Jurkat, Clone E6-1 (cell line): ENCODE data around the gene OR5AN1. TPM values are rescaled to one million over a fixed set of nuclear protein-coding genes. Genes with fewer than 3 reads are reported as not detected.
A peak's percentile ranks its signal among the peaks of the same experiment; 100 is the strongest.
"Not testable (repeated sequence)": the region's sequence is repeated elsewhere in the genome, so short reads cannot be mapped to it uniquely, and the experiment has no call there.

Experiments
- DNase-seq: peaks from one replicate; pipeline ENCODE4 v3.0.0-alpha.2; 2011; ENCODE audit warnings: low read depth, low spot score
- H3K4me3 ChIP-seq: 2 replicates; pipeline ENCODE4 v1.5.1; 2011; ENCODE audit warnings: mild to moderate bottlenecking, low read length, control low read depth, moderate library complexity
- polyA plus RNA-seq: library from polyadenylated mRNA; unstranded; fragments of >200 nt; gene quantifications from one replicate; pipeline ENCODE4 v1.2.1, GENCODE V29; 2012; ENCODE audit warnings: missing spikeins; ENCODE audit not compliant: insufficient read length, insufficient read depth

Gene OR5AN1, protein sequence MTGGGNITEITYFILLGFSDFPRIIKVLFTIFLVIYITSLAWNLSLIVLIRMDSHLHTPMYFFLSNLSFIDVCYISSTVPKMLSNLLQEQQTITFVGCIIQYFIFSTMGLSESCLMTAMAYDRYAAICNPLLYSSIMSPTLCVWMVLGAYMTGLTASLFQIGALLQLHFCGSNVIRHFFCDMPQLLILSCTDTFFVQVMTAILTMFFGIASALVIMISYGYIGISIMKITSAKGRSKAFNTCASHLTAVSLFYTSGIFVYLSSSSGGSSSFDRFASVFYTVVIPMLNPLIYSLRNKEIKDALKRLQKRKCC
- polyA plus RNA-seq = not detected

DNA sequence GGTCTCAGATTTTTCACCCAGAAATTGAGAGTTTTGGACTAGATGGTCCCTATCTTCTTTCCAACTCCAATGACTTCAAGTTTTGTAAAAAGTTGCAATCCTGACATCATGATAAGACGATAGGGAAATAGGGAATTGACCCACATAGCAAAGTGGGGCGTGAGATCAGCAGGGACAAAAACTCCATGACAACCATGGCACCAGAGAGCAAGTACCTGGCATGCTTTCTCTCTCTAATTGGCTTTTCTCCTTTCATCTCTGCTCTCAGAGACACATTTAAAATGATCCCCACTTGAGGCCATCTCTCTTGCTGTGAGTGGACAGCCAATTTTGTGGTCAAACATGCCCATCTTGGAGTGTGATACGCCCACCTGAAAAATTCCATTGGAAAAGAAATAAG lies at the start of gene OR5AN1:
TSS of gene OR5AN1 (plus strand) at position 301 of the 400 bp plus-strand sequence. CDS start 5,564 bp downstream, outside the sequence.
- no peak within 1 kb of the TSS for H3K4me3 ChIP-seq
- DNase-seq = no peak

DNA sequence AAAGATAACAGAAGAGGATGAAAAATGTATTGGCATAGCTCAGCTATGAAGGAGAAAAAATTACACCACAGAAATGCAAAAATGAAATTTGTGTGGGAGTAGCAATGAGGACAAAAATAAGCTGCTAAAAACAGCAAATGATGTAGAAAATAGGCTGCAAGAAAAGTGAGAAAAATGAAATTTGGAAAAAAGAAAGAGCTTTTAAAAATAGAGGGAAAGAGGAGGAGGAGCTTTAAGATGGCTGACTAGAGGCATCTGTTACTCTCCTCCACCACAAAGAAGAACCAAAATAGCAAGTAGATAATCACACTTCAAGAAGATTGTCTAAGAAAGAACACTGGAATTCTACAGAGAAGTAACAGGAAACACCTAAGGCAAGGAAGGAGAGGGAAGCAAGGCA lies 23.7 kb upstream of the OR5AN1 start:
- DNase-seq = no peak
- H3K4me3 ChIP-seq = no peak overlapping the region

DNA sequence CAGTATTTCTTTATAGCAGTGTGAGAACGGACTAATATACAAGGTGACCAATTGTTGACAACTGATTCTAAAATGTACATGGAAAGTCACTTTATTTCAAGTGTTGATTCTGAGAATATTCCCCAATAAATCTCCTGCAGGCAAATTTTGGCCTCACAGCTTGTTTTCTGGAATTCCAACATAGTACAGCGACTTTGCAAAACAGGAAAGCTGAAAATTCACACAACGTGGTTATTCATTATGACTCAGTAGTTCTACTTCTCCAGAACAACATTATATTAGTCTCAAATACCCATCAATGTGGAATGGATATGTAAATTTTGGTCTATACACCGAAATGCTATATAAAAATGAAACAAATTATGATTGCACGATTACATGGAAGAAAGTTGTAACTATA lies 22.5 kb upstream of the OR5AN1 start:
- no peak overlapping the region for H3K4me3 ChIP-seq

DNA sequence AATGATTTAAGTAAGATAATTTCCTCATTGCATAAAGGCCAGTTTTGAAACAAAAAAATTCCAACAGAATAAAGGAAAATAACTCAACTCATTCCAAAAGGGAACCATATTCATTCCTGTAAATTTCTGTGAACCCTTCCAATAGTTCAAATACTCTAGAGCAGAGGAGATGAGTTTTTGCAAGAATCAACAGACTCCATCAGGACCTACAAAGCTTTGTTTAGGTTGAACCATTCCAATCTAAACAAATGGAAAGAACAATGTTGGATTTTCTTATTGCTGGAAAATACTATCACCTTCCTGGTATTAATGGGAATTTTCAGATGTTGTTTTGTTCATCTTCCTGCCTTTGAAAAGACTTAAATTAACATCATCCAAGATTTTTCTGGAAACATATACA lies 21.8 kb upstream of the OR5AN1 start:
- no peak for DNase-seq
- no peak overlapping the region for H3K4me3 ChIP-seq

More for the DNA sequence above, 22.5 kb upstream of the OR5AN1 start:
- DNase-seq = no peak

DNA sequence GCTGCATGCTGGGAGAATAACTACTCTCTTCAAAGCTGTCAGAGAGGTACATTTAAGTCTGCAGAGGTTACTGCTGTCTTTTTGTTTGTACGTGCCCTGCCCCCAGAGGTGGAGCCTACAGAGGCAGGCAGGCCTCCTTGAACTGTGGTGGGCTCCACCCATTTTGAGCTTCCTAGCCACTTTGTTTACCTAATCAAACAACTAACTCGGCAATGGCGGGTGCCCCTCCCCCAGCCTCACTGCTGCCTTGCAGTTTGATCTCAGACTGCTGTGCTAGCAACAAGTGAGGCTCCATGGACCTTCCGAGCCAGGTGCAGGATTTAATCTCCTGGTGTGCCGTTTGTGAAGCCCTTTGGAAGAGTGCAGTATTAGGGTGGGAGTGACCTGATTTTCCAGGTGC lies 9.0 kb upstream of the OR5AN1 start:
- H3K4me3 ChIP-seq = not testable (repeated sequence)
- peak; percentile 8 for DNase-seq

DNA sequence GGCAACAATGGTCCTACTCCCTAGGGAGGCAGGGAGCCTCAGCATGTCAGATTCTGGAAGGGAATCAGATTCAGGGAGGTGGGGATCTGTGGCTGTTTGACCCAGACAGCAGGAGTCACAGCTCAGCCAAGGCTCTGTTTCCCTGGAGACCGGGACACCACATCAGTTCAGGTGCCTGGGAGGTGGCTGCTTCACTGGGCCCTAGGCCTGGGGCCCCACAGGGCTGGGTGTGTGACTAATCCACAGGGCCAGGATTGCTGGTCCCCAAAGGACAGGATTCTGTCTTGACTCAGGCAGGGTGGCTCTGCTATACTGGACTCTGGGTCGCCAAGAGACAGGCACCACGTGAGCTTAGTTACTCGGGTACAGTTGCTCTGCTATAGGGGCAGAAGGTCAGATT lies 3.5 kb upstream of the OR5AN1 start:
- H3K4me3 ChIP-seq = no peak overlapping the region
- DNase-seq = no peak

DNA sequence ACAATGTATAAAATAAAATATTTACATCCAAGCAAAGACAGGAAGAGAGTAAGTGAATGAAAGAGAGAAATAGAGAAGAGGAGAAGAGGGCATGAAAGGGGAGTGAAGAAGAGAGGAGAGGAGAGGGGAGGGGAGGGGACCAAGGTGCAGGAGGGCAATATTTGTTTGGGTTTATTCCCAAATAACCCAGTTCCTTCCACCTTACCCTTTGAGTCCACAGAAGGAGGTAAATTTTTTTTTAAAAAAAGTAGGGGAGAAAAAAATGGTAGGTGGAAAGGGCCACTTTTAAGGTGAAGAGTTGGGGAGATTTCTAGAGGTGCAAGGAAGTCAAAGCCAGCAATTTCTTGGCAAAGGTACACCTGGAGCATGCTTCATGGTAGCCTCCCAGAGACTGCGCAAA lies 2.1 kb upstream of the OR5AN1 start:
- H3K4me3 ChIP-seq = no peak overlapping the region
- no peak for DNase-seq

DNA sequence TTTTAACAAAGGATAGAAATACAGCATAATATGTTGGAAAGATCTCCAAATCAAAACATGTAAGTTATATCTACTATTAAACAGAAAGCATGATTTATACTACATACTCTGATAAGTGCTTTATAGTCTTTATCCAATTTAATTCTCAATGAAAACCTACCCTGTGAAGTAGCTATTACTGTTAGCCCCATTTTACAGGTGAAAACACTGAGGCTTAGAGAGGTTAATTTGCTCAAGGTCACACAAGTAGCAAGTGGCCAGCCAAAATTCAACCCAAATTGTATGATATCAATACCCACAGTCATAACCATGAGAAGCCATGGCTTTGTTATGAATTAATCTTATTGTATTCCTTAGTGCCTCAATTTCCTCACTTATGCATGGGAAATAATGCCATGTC lies 675 bp upstream of the OR5AN1 start:
- no peak overlapping the region for H3K4me3 ChIP-seq
- DNase-seq = no peak

DNA sequence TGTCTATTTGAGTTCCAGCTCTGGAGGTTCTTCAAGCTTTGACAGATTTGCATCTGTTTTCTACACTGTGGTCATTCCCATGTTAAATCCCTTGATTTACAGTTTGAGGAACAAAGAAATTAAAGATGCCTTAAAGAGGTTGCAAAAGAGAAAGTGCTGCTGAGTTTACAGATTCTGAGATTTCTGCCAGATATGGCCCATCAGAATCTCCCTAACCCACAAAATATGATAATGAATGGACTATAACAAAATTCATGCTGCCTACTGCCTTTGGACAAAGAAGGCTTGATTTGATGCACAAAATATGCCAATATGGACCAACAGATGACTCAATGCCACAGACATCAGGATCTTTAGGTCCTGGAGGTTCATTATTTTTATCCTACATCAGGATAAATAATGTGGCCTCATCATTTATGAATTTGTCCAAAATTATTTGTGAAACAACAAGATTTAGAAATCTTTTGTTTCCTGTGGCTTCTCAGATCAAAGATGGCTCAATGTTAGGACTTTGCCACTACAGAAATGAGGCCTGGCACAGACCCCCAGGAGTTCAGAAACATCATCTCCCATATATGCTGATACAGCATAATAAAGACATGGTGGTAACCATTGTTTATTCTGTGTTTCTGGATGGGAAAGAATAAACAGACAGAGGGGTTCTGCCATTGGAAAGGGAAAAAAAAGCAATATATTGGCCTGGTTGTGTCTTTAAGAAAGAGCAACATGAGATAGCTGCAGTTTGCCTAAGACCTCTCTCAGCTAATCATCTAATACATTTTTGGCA lies 6.7 kb downstream of the OR5AN1 start:
- DNase-seq = no peak

DNA sequence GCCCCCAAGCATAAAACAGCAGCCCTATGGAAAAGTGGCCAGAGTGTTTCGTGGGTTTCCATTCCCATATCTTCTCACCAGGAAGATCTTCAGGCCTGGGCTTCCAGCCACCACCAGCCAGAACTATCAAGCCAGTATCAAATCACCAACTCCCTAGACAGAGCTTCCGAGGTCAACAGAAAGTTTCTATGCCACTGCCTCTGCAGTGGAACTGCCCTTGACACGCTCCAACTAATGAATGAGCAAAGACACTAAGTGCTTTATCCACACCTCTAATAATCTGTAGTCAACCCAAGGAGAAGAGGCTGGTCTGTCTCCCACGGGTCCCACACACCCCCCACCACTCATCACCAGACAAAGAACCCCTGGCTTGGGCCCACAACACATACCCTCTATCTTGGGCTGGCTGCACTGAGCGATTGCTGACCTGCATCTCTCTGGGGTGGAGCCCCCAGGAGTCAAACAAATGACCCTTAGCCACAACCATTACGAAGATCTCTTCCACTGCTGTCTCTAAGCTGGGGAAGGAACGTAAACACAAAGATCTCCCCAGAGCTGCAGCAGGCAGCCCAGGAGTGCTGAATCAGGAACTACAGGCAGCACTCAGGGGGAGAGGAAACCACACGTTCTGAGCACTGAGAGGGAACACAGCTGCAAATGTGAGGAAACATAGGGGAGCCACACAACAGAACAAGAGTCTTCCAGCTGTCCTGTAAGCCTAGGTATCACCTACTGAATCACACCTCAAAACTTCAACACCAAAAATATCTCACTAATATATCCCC lies 9.7 kb downstream of the OR5AN1 start:
- peak; percentile 52 for DNase-seq
- H3K4me3 ChIP-seq = no peak overlapping the region

More for the DNA sequence above, 6.7 kb downstream of the OR5AN1 start:
- H3K4me3 ChIP-seq = no peak overlapping the region

DNA sequence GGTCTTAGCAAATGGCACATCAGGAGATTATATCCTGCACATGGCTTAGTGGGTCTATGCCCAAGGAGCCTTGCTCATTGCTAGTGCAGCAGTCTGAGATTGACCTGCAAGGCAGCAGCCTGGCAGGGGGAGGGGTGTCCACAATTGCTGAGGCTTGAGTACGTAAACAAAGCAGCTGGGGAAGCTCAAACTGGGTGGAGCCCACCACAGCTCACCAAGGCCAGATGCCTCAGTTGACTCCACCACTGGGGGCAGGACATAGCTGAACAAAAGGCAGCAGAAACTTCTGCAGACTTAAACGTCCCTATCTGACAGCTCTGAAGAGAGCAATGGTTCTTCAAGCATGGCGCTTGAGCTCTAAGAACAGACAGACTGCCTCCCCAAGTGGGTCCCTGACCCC lies 13.6 kb downstream of the OR5AN1 start:
- H3K4me3 ChIP-seq, DNase-seq: not testable (repeated sequence)

DNA sequence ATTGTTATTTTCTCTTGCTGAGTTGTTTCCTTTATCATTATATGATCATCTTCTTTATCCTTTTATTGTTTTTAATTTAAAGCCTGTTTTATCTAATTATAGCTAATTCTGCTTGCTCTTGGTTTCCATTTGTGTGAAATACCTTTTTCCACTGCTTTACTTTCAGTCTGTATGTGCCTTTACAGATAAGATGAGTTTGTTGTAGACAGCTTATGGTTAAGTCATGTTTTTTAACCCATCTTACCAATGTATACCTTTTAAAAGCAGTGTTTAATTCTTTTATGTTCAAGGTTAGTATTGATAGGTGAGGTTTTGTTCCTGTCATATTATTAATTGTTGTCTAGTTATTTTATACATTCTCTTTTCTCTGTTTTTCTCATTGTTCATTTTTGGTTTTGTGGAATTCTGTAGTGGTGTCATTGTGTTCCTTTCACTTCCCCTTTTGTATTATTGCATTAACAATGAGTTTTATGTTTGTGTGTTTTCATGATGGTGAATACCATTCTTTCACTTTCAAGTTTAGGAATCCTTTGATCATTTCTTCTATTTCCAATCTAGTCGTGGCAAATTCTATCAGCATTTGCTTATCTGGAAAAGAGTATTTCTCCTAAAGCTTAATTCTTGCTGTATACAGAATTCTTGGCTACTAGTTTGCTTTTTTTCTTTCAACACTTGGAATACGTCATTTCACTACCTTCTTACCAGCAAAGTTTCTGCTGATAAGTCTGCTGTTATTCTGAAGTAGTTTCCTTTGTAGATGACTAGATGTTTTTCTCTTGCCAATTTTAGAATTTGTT lies 21.8 kb downstream of the OR5AN1 start:
- H3K4me3 ChIP-seq = no peak overlapping the region

DNA sequence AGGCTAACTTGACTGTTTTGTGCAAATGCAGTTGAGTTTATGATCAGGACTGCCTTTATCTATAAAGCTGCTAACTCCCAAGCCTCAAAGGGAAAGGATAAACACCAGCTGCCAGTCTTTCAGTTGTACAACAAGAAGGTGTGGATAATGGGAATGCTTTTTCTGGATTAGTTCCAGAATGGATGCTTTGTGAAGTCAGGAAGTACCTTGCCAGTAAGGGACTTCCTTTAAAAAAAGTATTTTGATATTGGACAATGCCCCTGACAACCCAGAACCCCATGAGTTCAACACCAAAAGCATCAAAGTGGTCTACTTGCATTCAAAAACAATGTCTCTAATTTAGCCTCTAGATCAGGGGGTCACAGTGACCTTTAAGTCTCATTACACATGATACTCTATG lies 35.5 kb downstream of the OR5AN1 start:
- DNase-seq = no peak
- no peak overlapping the region for H3K4me3 ChIP-seq

More for the DNA sequence above, 21.8 kb downstream of the OR5AN1 start:
- no peak for DNase-seq

DNA sequence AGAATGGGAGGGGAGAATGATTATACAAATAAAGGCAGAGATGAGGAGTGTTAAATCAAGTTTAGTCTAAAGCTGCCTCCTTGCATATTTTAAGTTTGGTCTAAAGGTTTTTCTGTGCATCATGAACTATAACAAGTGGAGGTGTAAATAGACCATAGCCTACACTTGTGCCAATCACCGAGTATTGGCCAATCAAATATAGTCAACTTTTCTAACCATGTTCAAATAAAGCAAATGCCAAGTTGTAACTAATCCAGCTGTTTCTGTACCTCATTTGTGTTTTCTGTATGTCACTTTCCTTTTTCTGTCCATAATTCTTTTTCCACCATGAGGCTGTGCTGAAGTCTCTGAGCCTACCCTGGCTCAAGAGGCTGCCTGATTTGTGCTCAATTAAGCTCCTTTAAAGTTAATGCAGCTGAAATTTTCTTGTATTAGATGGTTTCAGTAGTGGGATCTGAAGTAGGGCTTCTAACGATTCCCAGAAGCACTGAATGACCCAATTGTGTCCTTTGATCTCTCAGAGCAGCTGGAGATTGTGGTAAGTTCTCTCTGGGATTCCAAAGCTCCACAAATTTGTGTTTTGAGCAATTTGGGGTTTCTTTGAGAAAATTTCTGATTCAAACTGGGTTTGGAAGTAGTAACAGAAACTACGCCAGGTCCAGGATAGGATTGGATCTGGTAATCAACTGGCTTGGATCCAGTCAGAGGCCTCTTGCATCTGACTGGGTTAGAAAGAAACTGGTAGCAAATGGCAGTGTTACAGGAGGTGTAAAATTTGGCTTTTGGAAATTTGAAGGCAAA lies 42.0 kb downstream of the OR5AN1 start:
- no peak overlapping the region for H3K4me3 ChIP-seq
- DNase-seq = no peak

DNA sequence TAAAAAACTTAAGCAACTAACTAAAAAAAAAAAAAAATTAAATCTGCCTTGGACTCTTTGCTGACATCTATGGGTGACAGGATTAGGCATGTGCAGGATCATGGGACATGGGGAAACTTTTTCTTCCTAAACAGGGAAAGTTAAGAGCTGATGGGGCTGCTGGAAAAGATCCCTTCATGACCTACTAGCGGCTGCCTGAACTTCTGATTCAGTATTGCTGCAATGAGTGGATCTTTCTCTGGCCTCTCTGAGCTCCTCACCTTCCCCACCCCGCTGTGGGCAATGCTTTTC lies 42.5 kb downstream of the OR5AN1 start:
- DNase-seq = no peak
- H3K4me3 ChIP-seq = no peak overlapping the region

DNA sequence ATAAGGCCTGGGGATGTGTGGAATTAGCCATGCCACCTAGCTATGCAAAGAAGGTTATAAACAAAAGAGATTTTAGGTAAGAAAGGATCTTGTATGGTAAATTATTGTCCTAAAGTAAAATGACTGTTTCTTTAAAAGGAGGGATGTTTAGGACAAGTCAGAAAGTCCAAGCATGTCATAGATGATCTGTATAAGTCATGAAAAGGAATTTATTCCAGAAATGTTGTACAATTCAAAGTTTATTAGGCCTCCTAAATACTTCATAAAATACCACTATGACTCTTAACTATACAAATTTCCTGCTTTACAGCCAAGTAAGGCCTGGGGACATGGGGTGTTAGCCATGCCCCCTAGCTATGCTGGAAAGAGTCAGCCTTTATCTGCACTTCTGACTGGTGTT lies 44.9 kb downstream of the OR5AN1 start:
- H3K4me3 ChIP-seq = no peak overlapping the region
- DNase-seq = no peak

DNA sequence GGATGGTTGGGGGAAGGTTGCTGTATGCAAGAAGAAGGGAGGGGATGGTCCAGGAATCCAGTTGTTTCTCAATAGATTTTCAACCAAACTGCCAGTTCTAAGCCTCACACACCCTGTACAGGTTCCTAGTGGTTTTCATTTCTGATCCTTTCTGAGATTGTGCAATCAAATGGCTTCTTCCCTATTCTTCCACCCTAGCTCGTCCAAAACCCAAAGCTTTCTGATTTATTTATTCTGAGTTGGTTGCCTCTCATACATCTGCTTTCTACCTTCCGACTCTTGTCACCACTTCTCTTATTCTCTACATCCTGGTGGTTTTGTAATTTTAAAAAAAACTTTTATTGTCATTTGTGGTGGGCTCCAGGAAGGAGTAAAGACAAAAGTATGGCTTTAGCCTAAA lies 55.0 kb downstream of the OR5AN1 start:
- DNase-seq = no peak
- no peak overlapping the region for H3K4me3 ChIP-seq

DNA sequence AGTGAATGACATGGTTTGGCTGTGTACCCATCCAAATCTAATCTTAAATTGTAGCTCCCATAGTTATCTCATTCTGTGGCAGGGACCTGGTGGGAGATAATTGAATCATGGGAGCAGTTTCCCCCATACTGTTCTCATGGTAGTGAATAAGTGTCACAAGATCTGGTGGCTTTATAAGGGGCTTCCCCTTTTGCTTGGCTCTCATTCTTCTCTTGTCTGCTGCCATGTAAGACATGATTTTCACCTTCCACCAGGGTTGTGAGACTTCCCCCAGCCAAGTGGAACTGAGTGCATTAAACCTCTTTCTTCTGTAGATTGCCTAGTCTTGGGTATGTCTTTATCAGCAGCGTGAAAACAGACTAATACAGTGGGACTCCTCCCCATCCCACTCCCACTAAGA lies 56.4 kb downstream of the OR5AN1 start:
- no peak for DNase-seq

More for the DNA sequence above, 56.4 kb downstream of the OR5AN1 start:
- H3K4me3 ChIP-seq = no peak overlapping the region
